Hematopoietic multipotent progenitor cell treated with erythropoietin and hydrocortisone succinate and interleukin-3 and kit ligand, for 17 days (in vitro differentiated cells): ENCODE data around the gene PRF1.

Source experiments
- DNase-seq: peaks from one replicate; pipeline ENCODE4 v3.0.0-alpha.2; 2015; ENCODE audit warnings: low spot score

PRF1 gene

DNA sequence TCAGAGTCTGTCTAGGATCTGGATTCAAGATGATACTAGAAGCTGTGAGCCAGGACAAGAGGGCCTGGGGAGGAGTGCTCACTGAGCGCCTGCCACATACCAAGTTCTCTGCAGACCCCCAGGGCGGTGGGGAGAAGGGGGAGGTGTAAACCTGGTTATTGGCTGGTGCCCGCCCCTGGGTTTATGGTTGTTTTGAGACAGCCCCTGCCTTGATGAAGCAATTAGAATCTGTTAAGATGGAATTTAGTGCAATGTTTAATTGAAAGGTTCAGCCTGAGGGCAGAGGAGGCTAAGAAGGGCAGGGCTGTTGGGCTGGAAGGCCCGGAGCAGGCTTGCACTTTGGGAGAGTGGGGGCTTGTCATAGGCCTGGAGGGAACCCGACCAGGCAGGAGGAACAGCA lies 42.7 kb downstream of the PRF1 start:
- DNase-seq, result no peak

DNA sequence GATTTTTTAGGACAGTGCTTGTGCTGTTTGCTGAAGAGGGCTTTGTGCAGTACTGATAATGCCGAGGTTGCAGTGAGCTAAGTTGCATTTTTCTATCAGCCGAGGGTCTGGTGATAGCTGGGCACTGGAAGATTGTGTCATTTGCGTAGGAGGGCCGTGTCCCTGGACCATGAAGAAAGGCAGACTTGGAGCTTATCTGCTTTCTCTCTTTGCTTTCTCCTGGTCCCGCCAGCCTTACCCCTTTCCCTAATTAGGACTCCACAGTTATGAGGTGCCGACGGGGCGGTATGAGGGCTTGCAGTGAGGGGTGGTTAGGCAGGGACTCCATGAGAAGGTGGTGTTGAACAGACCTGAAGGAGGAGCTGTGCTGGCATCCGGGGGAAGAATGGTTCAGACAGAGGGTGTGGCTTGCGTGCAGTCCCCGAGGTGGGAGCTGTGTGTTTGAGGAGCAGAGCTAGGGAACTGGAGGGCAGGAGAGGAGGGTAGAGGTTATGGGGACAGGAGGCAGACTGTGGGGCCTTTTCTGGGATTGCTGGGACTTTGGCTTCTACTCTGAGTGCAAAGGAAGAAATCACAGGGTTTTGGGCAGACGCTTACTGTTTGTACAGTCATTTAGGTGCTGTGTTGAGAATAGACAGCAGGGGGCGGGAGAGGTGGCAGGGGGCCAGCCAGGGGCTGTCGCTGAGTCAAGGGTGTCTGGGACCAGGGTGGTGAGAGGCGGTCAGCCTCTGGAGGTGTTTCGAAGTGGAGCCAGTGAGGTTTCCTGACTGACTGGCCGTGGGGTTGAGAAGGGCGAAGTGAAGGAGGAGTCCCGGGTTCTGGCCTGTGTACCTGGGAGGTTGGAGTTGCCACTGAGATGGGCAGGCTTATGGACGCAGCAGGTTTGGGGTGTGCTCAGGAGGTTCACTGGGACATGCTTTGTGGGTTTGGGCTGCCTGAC lies 43.4 kb downstream of the PRF1 start:
- no peak for DNase-seq

DNA sequence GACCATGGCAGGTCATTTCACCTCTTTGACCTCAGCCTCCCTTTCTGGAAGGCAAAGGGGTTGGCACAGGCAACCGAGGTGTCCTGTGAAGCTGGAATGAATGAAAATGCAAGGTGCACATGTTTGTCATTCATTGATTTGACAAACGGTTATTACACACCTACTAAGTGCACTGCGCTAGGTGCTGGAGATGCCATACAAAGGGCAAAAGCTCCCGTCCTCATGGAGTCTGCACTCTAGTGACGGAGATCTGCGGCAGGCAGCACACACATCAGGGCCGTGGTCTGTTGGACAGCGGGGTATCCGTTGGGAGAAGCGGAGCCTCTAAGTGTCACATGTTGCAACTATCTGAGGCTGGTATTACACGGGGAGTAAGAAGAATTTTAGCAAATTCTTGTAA lies 44.2 kb downstream of the PRF1 start:
- DNase-seq, result no peak

DNA sequence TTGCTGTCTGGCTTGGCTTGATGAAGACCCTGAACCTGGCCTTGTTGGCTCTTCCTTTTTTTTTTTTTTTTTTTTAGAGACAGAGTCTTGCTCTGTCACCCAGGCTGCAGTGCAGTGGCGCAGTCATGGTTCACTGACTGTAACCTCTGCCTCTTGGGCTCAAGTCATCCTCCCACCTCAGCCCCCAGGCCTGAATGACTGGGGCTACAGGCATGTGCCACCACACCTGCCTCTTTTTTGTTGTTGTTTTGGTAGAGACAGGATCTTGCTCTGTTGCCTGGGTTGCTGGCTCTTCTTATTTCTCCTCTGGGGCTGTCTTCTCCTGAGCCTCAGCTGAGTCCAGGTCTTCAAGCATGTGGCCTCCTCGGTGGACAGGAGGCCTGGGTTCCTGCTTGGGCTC lies 44.7 kb downstream of the PRF1 start:
- DNase-seq, result no peak

DNA sequence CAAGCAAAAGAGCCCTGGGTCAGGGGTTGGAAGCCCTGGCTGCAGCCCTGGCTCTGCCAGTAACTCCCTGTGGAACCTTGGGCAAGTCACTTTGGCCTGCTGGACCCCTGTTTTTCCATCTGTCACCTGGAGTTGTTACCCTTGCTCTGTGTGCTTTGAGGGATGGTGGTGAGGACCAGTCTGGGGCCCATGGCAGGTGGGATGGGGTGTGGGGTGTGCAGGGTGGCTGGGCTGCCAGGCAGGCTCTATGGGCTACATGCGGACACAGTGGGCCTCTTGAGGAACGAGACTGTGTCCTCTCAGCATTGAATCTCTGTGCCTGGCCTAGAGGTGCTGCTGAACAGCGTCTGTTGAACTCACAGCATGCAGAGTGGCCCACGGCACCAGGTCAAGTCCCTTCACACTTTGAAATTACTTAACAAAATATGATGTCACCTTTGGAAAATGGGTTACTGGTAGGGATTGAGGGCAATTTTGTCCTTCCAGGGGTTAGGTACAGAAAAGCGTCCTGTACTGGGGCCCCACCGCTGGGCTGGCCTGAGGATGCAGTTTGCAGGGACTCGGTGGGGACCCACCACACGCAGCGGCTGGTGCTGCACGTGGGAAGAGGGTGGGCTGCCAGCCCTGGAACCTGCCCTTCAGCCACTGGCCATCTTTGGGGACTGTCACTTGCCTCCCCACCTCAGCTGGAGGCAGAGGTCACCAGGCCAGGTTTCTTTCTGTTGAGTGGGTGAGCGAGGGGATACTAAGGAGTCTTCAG lies 45.3 kb downstream of the PRF1 start:
- no peak for DNase-seq

DNA sequence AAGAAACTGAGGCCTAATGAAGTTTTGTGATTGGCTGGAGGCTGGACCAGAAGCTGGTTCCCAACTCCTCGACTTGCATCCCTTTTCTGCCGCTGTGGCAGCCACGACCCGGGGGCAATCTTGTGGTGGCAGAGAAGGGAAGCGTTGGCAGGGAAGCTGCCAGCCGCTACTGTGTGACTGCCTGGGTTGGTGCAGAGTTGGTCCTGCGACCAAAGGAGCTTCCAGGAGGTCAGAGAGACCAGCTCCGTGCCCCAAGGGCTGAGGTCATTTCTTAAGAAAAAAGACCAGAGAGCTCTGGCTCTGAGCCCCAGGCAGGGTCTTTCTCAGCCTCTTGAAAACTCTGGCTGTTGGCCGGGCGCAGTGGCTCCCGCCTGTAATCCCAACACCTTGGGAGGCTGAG lies 47.2 kb downstream of the PRF1 start:
- no peak for DNase-seq

DNA sequence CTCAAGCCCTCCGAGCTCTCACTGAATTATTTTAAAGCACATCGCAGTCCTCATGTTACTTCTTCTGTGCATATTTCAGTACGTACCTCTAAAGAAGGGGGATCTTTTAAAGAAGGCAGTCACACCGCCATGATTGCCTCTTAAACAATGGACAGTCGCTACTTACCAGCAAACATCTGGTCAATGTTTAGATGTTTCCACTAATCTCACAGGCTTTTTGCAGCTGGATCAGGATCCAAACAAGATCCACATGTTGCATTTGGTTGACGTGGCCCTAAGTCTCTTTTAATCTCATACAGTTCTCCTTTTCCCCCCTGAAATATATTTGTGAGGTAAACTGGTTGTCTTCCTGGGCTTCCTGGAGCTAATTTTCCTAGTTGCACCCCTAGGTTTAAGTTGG lies 50.0 kb downstream of the PRF1 start:
- no peak for DNase-seq

DNA sequence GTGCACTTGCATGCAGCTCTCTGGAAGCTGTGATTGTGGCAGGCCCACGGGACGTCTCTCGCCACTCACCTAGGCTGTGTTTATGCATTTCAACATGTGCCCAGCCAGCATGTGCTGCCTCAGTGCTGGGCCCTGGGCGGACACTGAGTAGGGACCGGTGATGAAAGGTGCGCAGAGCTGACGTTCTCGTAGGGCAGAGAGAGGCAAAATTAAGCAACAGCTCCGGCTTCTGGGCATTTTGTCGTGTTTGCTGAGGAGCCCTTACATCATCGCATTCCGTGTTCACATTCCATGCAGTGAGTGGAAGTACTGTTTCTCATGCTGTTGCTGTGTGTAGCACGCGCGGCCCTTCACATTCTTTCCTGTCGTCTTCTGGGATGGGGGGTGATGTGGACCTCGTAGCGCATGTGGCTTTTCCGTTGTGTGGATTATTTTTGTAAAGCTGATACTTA lies 50.5 kb downstream of the PRF1 start:
- no peak for DNase-seq

DNA sequence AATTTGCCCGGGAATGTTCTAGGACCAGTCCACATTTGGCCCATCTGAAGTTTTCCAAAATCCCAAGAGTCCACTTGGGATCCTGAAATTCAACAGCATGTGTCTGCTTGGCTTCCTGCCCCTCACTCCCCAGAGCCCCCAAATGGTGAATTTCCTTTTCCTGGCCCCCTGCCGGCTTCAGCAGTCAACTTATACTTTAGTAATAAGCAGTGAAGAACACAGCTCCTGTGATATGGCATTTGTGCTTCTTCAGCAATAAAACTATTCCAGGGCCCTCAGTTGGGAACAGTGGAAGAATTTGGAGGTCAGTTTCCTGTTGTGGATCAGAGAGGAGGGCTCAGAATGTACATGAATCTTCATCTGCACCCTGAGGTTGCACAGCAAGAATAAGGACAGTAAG lies 51.1 kb downstream of the PRF1 start:
- DNase-seq, result no peak

DNA sequence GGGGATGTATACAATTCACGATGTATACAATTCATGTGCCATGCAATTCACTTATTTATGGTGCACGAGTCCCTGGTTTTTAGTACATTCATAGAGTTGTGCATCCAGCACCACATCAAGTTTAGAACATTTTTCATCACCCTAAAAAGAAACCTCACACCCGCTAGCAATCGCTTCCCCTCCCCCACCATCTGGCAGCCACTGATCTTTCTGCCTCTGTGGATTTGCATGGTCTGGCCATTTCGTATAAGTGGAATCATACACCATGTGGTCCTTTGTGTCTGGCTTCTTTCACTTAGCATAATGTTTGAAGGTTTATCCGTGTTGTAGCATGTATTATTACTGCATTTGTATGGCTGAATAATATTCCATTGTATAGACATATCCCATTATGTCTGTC lies 52.1 kb downstream of the PRF1 start:
- DNase-seq, result no peak

DNA sequence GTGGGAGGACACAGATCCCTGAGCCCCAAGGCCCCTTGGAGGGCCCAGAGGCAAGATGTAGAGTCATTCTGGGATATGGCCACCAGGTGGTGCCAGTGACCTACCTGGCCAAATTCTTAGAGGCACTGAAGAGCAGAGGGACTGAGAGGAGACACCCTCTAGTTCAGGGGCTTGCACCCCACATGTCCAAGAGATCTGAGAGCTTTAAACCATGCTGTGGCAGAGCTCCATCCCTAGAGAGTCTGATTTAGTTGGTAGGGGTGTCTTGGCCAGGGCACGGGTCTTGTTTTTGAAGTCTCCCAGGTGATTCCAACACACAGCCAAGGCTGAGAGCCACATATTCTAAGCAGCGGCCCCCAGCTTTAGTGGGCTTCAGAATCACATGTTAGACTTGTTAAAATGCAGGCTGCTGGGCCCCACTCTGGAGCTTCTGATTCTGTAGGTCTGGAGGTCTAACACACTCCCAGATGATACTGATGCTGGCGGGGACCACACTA lies 52.5 kb downstream of the PRF1 start:
- peak; percentile 56 for DNase-seq

DNA sequence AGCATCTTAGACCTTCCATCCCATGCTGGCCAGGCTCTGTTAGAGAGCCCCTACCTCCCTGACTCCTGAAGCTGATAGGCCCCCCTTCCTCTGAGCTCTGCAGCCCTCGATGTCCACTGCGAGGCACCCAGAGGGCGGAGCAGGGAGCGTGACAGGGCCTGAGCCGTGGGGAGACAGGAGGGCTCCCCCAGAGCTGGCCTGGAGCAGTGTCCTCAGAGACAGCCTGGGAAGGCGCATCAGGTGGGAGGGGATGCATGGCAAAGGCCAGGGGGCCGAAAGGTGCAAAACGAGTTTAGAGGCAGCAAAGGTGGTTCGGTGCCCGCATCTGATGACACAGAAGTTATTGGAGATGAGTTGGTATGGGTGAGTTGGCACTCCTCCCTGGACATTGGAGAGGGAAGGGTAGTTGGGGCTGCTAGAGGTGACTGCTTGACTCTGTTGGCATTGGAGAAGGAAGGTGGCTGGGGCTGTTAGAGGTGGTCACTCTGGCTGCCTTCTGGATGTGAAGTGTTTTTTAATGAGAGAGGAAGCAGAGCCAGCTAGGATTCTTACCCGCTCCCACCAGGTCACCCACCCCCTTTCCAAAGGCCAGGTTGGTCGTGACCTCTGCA lies 53.1 kb downstream of the PRF1 start:
- no peak for DNase-seq
